Right atrium auricular region (tissue), 2 donors: ENCODE results near the gene NPAS3. TPM values are rescaled to one million over a fixed set of nuclear protein-coding genes. Genes with fewer than 3 reads are reported as not detected.

Experiments
- DNase-seq: peaks from one replicate; pipeline ENCODE4 v3.0.0-alpha.2; 2019; ENCODE audit warnings: low spot score
- H3K27ac ChIP-seq, 2 donors: fragments of 200-600 bp; sonication (generic); 1 replicate in 1 of 2; 2 replicates in 1 of 2; pipeline ENCODE4 v1.5.1; 2016 to 2019
- H3K27me3 ChIP-seq, 2 donors: fragments of 200-600 bp; sonication (generic); one replicate each; pipeline versions ENCODE4 v1.5.1 to v1.6.0; 2017 to 2019
- H3K36me3 ChIP-seq: fragments of 200-600 bp; sonication (generic); one replicate; pipeline ENCODE4 v1.5.1; 2016
- H3K4me1 ChIP-seq, 2 donors: fragments of 200-600 bp; sonication (generic); one replicate each; pipeline versions ENCODE4 v1.5.1 to v1.6.0; 2017 to 2019
- H3K4me3 ChIP-seq, 2 donors: fragments of 200-600 bp; sonication (generic); 1 replicate in 1 of 2; 2 replicates in 1 of 2; pipeline ENCODE4 v1.5.1; 2017 to 2019; ENCODE audit warnings: mild to moderate bottlenecking in 1 of 2, moderate library complexity in 1 of 2
- H3K9me3 ChIP-seq, 2 donors: fragments of 200-600 bp; sonication (generic); one replicate each; pipeline ENCODE4 v1.5.1; 2019
- CTCF ChIP-seq, 2 donors: fragments of 200-600 bp; sonication (generic); IDR thresholded peaks; one replicate each; pipeline ENCODE4 v1.5.1; 2019; ENCODE audit warnings: antibody characterized with exemption in 2 of 2
- total RNA-seq, 2 donors: library from RNA; depleted of rRNA; stranded (reverse); fragments of >200 nt; gene quantifications; one replicate each; pipeline ENCODE4 v1.1.0, GENCODE V29; 2016

Gene NPAS3
- total RNA-seq, 2 donors from 2014 or later: 0.67 to 1.3 TPM

DNA sequence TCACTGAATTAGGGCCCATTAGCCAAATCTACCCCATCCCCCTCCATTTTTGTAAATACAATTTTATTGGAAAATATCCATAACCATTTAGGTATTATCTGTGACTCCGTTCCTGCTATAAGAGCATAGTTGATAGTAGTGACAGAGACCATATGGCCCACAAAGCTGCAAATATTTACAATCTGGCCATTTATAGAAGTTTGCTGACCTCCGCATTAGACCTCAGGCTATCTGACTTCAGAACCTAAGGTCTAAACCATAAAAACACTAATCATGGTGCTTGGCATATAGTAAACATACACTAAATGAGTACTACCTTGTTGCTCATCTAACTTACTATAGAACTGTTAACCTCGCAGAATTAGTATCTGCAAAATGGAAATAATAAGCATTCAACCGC lies 124.8 kb downstream of the NPAS3 start:
- H3K9me3 ChIP-seq: no peaks in the 10 kb centered on the region
- H3K27me3 ChIP-seq: no peaks in the 10 kb centered on the region
- H3K36me3 ChIP-seq: no peaks in the 10 kb centered on the region
- no peak for DNase-seq
- H3K4me3 ChIP-seq: no peak overlapping the region
- H3K27ac ChIP-seq: no peak overlapping the region
- H3K4me1 ChIP-seq: no peaks in the 10 kb centered on the region
- no peak for TF ChIP-seq CTCF (IDR thresholded peaks at IDR 0.05)

GRCh38 chr14:33065634-33066033 lies 127.0 kb downstream of the NPAS3 start:
- H3K36me3 ChIP-seq: no peaks in the 10 kb centered on the region
- no peak overlapping the region for H3K27ac ChIP-seq
- no peak for DNase-seq
- TF ChIP-seq CTCF (IDR thresholded peaks at IDR 0.05): no peak
- no peak overlapping the region for H3K4me3 ChIP-seq
- H3K27me3 ChIP-seq: no peaks in the 10 kb centered on the region
- H3K9me3 ChIP-seq: no peaks in the 10 kb centered on the region
- no peaks in the 10 kb centered on the region for H3K4me1 ChIP-seq

GRCh38 chr14:33068040-33068439 lies 129.4 kb downstream of the NPAS3 start:
- no peaks in the 10 kb centered on the region for H3K4me1 ChIP-seq
- H3K4me3 ChIP-seq: no peak overlapping the region
- DNase-seq: no peak
- no peaks in the 10 kb centered on the region for H3K36me3 ChIP-seq
- TF ChIP-seq CTCF (IDR thresholded peaks at IDR 0.05): no peak
- H3K27me3 ChIP-seq: no peaks in the 10 kb centered on the region
- H3K27ac ChIP-seq: no peak overlapping the region
- H3K9me3 ChIP-seq: no peaks in the 10 kb centered on the region

DNA sequence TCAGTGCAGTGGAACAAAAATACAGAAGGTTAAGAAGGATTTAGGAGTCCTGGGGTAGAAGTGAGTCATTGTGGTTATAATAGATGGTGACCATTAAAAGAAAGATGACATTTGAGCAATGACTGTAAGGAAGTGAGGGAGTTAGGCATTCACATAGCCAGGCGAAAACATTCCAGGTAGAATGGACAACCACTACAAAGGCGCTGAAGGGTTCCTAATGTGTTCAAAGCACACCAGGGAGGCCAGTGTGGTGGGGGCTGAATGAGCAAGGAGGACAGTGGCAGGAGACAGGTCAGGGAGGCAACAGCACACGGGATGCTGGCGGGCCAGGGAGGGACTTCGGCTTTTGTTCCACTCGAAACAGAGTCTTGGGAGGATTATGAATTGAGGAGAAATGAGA lies 129.9 kb downstream of the NPAS3 start:
- no peaks in the 10 kb centered on the region for H3K9me3 ChIP-seq
- H3K4me1 ChIP-seq: no peaks in the 10 kb centered on the region
- no peaks in the 10 kb centered on the region for H3K27me3 ChIP-seq
- no peak overlapping the region for H3K27ac ChIP-seq
- no peak overlapping the region for H3K4me3 ChIP-seq
- H3K36me3 ChIP-seq: no peaks in the 10 kb centered on the region
- no peak for DNase-seq
- TF ChIP-seq CTCF (IDR thresholded peaks at IDR 0.05): no peak

- H3K27ac ChIP-seq: no peak overlapping the region
- no peak for DNase-seq
- H3K27me3 ChIP-seq: no peaks in the 10 kb centered on the region
- no peaks in the 10 kb centered on the region for H3K4me1 ChIP-seq
- no peak overlapping the region for H3K4me3 ChIP-seq
- TF ChIP-seq CTCF (IDR thresholded peaks at IDR 0.05): no peak
- no peaks in the 10 kb centered on the region for H3K9me3 ChIP-seq
- no peaks in the 10 kb centered on the region for H3K36me3 ChIP-seq
These were observed 131.8 kb downstream of the NPAS3 start for GRCh38 chr14:33070475-33070874.

GRCh38 chr14:33073023-33073422 lies 134.3 kb downstream of the NPAS3 start:
- no peak for DNase-seq
- Histone ChIP-seq H3K4me3 (no peak overlapping the region), H3K9me3 (no peaks in the 10 kb centered on the region), H3K27ac (no peak overlapping the region), H3K36me3 (no peaks in the 10 kb centered on the region), H3K27me3 (no peaks in the 10 kb centered on the region), H3K4me1 (no peaks in the 10 kb centered on the region)
- no peak for TF ChIP-seq CTCF (IDR thresholded peaks at IDR 0.05)
